GM21723 (cell line): Measurements from ENCODE around the gene SNX20.

Experiments used
- ATAC-seq: cut with Tn5 transposase; IDR thresholded peaks from one replicate; pipeline ENCODE4 v1.9.1; 2021; ENCODE audit warnings: mild to moderate bottlenecking, moderate library complexity; ENCODE audit not compliant: unreplicated experiment

SNX20 gene

DNA sequence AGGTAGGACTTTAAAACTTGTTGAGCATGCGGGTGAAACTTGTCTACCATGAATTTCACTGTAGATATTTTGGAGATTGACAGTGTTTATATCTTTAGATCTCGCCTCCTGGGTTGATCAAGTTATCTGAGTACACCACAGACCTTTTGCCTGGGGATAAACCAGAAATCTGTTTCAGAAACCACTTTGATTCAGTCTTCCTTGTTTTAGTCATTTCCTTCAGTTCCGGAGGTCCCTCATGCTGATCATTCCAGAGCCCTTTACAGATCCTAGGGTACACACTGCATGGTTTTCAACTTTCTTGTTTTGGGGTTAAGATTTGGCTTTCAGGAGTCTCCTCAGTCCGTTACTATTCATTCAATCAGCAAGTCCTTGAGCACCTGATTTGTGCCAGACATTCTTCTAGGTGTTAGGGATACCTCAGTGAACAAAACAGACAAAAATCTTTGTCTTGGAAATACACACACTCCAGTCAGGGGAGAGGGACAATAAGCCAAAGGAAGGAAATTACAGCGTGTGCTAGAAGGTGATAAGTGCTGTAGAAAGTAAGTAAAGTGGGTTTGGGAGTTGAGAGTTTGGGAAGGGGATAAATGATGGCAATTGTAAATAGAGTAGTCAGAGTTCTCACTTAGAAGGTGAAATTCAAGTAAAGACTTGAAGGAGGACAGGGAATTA is 24.5 kb upstream of the SNX20 start:
- no peak for ATAC-seq

DNA sequence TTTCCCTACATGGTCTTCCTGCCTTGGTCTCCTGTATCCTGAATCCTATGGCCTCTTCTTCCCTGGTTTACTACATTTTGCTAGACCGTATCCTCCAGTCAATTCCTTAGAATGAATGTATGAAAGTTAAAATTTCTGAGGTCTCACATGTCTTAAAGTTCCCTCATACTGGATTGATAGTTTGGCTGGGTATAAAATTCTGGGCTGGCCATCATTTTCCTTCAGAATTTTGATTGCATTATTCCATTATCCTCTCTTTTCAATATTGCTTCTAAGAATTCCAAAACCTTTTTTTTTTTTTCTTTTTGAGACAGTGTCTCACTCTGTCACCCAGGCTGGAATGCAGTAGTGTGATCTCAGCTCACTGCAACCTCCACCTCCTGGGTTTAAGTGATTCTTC is 23.1 kb upstream of the SNX20 start:
- ATAC-seq = no peak

DNA sequence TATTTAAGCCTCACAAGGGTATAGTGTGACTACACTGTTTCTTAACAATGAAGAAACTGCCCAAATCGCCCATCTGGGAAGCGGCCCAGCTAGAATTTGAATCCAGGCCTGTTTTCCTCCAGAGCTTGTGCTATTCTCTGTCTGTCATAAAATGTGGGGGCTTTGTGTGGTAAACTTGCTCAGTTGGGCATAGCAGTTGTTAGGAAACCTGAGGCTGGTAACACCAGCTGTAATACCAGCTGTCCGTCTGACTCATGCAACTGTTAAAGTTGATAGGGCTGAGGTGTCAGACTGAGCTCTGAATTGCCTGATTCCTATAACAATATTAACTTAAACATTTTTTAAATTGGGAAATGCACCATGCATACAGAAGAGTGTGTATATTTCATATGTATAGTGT is 21.6 kb upstream of the SNX20 start:
- no peak for ATAC-seq

DNA sequence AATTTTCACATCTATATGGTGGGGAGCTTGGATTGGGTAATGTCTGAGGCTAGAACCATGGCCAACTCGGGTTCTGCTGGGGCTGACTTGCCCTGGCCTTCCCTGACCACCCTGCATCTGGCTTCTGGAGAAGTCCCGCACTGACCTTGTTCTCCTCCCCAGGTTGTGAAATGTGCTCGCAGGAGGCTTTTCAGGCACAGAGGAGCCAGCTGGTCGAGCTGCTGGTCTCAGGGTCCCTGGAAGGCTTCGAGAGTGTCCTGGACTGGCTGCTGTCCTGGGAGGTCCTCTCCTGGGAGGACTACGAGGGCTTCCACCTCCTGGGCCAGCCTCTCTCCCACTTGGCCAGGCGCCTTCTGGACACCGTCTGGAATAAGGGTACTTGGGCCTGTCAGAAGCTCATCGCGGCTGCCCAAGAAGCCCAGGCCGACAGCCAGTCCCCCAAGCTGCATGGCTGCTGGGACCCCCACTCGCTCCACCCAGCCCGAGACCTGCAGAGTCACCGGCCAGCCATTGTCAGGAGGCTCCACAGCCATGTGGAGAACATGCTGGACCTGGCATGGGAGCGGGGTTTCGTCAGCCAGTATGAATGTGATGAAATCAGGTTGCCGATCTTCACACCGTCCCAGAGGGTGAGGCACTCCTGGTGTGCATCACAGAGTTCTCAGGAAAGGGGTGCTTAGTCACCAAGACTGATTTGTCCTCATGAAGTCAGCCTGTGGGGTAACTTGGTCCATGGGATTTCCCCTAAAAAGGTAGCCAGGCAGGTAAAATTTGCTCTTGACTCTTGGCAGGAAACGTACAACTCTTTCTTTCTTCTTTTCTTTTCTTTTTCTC is 18.4 kb upstream of the SNX20 start:
- no peak for ATAC-seq

DNA sequence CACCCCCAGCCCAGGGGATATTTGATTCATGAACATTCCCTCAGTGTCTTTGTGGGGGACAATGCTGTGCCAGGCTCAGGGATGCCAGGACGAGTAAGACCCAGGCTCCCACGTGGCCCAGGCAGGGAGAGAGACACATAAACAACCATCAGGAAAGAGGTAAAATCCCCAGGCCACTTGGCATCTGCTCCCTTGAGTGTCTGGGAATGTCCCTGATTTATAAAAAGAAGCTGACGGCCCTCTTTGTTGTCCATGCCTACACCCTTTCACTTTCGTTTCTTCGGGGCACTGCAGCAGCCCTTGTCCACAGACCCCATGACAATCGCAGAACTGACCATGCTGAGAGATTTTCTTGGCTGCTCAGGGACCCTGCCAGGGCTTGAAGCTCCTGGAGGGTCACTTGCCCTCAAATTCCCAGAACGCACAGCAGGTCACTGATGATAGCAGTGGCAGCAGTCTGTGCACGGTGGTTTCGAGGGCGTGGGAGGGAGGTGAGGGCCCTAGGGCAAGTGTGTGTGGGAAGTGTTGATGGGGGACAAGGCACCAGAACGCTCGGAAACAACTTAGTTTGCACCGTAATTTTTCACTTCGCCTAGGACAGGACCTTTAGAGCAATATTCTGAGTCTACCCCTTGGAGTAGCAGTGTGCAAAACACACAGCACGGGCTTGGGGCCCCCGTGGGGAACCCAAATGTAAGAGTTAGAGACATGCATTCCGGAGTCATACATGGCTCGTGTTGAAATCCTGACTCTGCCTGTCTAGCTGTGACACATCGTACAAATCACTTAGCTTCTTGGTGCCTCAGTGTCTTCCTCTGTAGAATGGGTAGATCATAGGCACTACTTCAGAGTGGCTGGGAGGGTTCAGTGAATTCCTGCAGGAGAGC is 17.0 kb upstream of the SNX20 start:
- peak; percentile 52 for ATAC-seq

DNA sequence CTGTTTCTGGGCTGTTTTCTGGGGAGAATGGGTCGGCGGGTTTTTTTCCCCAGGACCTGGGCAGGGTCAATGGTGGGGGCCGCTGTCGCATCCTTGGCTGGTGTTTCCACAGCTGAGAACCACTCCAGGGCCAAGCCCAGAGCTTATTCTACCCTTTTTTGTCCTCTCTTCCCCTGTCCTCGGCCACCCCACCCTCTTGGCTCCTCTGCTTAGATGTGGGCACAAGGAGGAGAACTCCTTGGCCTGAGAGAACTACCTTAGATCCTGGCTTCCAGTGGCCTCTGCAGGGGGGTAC is 16.3 kb upstream of the SNX20 start:
- ATAC-seq = no peak

DNA sequence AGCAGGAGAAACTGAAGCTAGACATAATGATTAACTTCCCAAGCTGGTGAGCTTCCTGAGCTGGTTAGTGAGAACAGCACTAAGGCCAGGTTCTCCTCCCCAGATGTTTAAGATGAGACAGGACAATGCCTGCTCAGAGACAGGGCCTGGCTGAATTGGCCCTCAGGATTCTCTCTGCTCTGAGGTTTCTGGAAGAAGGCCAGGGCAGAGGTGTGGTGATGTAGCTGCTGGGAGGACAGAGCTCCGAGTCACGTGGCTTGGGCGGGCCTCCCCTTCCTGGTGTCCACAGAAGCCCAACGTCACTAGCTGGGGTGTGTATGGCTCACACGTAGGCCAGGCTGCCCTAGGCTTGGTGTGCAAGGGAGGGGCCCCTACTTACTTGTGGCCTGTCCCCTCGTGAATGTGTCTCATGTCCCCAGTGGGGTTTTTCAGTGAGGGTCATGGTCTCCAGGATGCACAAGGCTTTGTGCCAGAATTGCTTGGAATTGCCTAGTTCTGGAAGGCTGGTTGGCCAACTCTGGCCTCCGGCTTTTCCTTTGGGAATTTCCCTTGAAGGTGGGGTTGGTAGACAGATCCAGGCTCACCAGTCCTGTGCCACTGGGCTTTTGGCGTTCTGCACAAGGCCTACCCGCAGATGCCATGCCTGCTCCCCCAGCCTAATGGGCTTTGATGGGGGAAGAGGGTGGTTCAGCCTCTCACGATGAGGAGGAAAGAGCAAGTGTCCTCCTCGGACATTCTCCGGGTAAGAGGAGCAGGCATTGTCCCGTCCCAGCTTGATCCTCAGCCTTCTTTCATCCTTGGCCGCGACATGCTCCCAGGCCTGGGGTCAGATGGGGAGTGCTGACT is 15.7 kb upstream of the SNX20 start:
- ATAC-seq = peak; percentile 55

DNA sequence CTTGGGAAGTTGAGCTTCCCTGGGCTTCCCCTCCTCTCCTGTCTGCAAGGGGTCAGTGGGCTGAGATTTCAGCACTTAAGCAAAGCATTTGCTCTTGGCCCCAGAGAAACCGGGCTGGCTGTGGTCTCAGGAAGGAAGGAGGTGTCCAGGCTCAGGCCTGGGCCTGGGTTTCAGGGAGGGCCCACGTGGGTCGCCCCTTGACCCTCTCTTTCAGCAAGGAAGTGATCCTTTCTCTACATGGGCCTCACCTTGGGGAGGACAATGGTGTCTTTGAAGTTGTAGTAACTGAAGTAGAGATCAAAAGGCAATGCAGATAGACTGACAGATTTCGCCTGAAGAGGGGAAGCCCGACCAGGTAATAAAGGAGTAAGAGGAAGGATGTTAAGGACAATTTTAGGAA is 15.0 kb upstream of the SNX20 start:
- ATAC-seq = no peak

DNA sequence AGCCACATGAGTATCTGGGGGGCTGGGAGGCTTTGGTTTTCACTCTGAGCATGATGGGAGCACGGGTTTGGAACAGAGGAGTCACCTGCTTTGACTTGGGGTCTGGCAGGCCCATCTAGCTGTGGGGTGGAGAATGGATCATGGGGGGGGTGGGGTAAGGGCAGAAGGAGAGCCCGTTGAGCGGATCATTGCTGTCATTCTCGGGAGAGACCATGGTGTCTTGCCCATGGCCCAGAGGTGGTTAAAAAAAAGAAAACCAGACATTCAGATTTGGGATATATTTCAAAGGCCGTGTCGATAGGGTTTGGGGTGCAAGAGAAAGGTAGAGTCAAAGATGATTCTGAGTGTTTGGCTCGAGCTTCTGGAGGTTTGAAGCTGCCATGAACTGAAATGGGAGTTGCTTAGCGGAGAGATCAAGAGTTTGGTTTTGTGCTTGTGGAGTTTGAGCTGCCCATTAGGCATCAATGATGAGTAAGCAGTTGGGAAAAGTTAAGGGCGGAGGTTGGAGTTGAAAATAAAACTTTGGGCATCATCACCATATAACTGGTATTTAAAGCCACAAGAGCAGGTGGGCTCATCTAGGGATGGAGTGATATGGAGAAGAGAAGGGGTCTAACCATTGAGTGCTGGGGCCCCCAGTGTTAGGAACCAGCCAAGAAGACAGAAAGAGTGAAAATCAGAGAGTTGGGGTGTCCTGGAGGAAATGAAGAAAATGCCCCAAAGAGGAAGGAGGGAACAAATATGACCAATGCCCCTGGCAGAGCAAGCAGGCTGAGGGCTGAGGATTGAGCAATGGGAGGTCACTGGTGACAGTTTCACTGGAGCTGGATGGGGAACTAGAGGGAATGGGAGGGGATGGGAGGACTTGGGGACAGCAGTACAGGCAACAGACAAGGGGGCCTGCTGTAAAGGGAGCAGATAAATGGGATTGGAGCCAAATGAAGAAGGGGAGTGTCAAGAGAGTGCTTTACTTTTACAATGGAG is 14.2 kb upstream of the SNX20 start:
- no peak for ATAC-seq

DNA sequence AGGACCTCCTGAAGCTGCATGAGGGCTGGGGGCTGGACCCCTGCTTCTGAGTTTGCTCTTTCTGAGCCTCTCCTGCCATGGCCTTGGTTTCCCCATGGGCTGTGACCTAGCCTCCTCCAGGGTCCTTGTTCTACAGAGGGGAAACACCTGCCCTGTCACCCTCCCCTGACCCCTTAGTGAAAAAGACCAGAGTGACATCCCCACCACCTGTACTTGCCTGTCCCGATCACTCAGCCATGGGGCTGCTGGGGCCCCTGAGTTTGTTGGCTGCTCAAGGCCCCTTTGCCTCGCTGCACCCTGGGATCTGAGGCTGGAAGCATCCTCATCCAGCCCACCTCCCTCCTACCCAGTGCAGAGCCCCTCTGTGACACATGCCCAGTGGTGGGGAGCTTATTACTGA is 13.1 kb upstream of the SNX20 start:
- no peak for ATAC-seq

DNA sequence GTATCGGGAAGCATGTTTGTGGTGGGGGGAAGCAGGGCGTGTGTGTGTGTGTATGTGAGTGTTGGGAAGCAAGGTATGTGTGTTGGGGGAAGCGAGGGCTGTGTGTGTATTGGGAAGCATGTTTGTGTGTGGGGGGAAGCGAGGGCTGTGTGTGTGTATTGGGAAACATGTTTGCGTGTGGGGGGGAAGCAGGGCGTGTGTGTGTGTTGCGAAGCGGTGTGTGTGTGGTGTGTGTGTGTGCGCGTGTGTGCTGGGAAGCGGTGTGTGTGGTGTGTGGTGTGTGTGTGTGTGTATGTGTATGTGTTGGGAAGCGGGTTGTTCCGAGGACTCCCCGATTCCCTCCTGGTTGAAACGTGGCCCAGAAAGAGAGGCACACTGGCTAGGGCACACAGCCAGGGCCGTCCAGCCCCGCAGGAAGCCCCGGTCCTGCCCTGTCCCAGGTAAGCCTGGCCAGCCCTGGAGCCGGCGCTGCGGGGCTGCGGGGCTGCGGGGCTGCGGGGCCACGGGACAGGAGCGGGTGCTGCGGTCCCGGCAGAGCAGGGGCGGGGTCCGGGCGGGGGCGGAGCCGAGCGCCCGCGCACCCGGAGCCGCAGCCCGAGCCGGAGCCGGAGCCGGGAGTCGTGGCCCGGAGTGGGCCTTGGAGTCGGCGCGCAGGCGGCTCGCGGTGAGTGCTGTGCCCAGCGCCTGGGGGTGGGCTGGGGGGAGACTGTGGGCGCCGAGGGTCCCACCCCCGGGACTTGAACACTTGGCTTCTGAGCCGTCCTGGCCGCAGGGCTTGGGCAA is 12.1 kb upstream of the SNX20 start, which contains the start of gene NOD2:
TSS of gene NOD2 (plus strand) at position 608 of the 783 bp plus-strand sequence. CDS start 5,890 bp downstream, outside the sequence.
- no peak for ATAC-seq

DNA sequence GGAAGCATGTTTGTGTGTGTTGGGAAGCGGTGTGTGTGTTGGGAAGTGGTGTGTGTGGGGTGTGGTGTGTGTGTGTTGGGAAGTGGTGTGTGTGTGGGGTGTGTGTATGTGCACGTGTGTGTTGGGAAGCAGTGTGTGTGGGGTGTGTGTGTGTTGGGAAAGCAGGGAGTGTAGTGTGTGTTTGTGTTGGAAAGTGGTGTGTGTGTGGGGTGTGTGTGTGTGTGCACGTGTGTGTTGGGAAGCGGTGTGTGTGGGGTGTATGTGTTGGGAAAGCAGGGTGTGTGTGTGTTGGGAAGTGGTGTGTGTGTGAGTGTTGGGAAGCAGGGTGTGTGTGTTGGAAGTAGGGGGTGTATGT is 11.5 kb upstream of the SNX20 start:
- ATAC-seq = no peak

DNA sequence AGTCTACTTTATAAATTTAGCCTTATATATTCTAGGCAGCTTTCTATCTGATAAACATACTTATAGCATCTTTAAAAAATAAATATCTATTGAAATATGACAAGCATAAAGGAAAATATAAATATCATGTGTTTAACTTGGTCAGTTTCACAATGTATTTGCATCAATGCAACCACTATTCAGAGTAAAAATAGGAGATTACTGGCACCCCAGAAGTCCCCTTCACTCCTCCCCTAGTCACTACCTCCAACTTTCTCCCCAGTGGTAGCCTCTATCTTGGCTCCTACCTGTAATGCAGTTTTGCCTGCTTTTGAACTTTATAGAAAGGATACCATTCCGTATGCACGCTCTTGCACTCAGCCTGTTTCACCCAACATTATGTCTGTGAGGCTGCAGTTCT is 9.1 kb upstream of the SNX20 start:
- no peak for ATAC-seq

DNA sequence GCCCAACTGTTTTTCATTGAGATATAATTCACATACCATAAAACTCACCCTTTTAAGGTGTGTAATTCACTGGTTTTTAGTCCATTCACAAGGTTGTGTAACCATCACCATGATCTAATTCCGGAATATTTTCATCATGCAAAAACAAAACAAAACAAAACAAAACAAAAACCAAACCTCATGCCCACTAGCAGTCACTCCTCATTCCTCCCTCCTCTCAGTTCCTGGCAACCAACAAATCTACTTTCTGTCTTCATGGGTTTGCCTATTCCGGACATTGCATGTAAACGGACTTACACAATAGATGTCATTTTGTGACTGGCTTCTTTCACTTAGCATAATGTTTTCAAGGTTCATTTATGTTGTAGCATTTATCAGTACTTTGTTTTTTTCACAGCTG is 7.8 kb upstream of the SNX20 start:
- no peak for ATAC-seq

DNA sequence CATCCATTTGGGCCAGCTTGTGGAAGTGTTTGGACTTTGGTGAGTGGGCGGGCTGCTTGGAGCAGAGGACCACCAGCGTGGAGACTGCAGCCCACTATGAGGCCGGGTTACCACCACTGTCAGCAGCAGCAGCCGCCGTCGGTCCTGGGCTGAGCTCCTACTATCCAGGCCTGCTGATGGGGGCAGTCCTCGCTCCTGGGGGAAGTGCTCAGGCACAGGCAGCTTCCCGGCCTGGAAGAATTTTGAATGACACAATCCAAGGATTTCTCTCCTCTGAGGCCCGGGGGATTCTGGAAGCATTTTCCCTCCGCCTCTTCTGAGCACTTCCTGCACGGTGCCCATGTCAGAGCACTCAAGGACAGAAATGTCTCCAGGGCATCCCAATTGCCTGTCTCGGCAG is 7.0 kb upstream of the SNX20 start:
- ATAC-seq = no peak

DNA sequence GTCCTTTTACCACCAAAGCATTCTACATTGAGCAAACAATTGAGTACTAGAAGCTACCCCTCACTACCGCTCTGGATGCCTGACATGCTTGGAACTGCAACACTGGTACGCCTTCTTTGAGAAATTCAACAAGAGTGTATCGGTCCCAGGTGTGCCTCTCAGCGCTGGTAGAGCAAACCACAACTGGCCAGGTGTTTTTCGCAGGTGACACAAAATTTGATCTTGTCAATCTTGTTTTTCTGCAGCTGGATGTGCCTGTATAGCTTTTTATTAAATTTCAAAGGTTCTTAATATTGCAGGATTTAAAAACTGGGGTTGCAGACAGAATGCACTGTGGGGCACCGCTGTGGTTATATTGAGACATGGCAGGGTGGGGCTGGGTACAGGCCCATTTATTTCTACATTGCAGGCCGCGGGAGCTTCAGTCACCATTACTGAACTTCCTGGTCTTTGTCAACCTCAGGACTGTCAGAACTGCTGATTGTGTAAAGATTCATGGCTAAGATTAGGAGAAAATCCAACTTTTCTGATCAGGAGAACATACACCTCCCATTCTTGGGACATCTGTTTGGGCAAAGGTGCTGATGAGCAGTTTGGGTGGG is 4.5 kb upstream of the SNX20 start:
- ATAC-seq = no peak

DNA sequence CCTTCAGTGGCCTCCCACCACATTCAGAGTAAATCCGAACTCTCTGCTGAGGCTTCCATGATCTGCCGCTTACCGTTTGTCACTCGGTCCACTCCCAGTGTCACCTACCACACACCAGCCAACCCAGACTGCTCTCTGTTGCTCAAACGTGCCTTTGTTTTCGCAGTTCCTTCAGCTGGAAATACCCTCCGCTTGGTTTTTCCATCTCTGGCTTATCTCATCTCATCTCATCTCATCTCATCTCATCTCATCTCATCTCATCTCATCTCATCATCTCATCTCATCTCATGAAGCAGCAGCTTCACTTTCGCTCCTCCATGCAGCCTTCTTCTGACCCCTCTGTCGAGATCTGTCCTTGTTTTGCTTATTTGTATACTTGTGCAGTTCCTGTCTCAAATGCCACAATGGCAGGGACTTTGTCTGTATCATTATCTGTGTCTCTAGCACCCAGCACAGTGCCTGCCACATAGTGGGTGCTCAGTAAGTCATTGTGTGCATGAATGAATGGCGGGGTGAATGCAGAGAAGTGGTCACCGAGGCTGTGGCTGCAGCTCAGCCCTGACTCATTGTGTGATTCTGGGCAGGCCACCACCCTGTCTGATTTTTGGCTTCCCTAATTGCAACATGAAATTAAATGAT is 3.8 kb upstream of the SNX20 start:
- no peak for ATAC-seq
